DOHH2 (cell line): Measurements from ENCODE around the gene TACC2.
"Not testable (repeated sequence)": the region's sequence is repeated elsewhere in the genome, so short reads cannot be mapped to it uniquely, and the experiment has no call there.

Experiments used
- H3F3A ChIP-seq: fragments of 200-600 bp; sonication (generic), shearing (Covaris generic); 2 replicates; pipeline ENCODE4 v1.6.0; 2016; ENCODE audit warnings: antibody characterized with exemption, mild to moderate bottlenecking; ENCODE audit not compliant: control insufficient read depth, insufficient read depth
- H3K27ac ChIP-seq: fragments of 200-600 bp; sonication (generic); 2 replicates; pipeline ENCODE4 v1.5.1; 2014; ENCODE audit warnings: low read depth, mild to moderate bottlenecking, low read length, moderate library complexity
- H3K27me3 ChIP-seq: fragments of 200-600 bp; sonication (generic); 2 replicates; pipeline ENCODE4 v1.6.1; 2014; ENCODE audit warnings: mild to moderate bottlenecking, low read length, mixed read lengths; ENCODE audit not compliant: control insufficient read depth
- H3K36me3 ChIP-seq: fragments of 200-600 bp; sonication (generic); 2 replicates; pipeline ENCODE4 v1.6.1; 2014; ENCODE audit warnings: mild to moderate bottlenecking, low read length, moderate library complexity, mixed read lengths; ENCODE audit not compliant: control insufficient read depth
- H3K4me1 ChIP-seq: fragments of 200-600 bp; sonication (generic); 2 replicates; pipeline ENCODE4 v1.6.1; 2014; ENCODE audit warnings: mild to moderate bottlenecking, low read length, mixed read lengths; ENCODE audit not compliant: control insufficient read depth
- H3K4me2 ChIP-seq: fragments of 200-600 bp; sonication (generic); 2 replicates; pipeline ENCODE4 v1.6.0; 2014; ENCODE audit warnings: mild to moderate bottlenecking, low read length, moderate library complexity
- H3K4me3 ChIP-seq: fragments of 200-600 bp; sonication (generic); 2 replicates; pipeline ENCODE4 v1.5.1; 2014; ENCODE audit warnings: mild to moderate bottlenecking, low read length, mixed read lengths
- H3K79me2 ChIP-seq: fragments of 200-600 bp; sonication (generic); 2 replicates; pipeline ENCODE4 v1.6.1; 2014; ENCODE audit warnings: mild to moderate bottlenecking, low read length, mixed read lengths; ENCODE audit not compliant: control insufficient read depth
- H3K9me2 ChIP-seq: fragments of 200-600 bp; sonication (generic); replicated peaks from 2 replicates; pipeline ENCODE4 v1.6.1; 2014; ENCODE audit warnings: mild to moderate bottlenecking, low read length, mixed read lengths; ENCODE audit not compliant: control insufficient read depth
- H3K9me3 ChIP-seq: fragments of 200-600 bp; sonication (generic); 2 replicates; pipeline ENCODE4 v1.6.1; 2014; ENCODE audit warnings: antibody characterized with exemption, low read length, mixed read lengths; ENCODE audit not compliant: control insufficient read depth, insufficient read depth
- H4K20me1 ChIP-seq: fragments of 200-600 bp; sonication (generic); 2 replicates; pipeline ENCODE4 v1.6.0; 2014; ENCODE audit warnings: low read depth, mild to moderate bottlenecking, antibody characterized with exemption, low read length, moderate library complexity; ENCODE audit not compliant: control insufficient read depth, insufficient read depth
- CTCF ChIP-seq: fragments of 200-600 bp; sonication (generic); IDR thresholded peaks from one replicate; pipeline ENCODE4 v1.5.1; 2014; ENCODE audit warnings: antibody characterized with exemption, mild to moderate bottlenecking, low read depth, low read length; ENCODE audit not compliant: poor library complexity, severe bottlenecking
- EZH2phosphoT487 ChIP-seq: fragments of 200-600 bp; sonication (generic); IDR thresholded peaks from 2 replicates; pipeline ENCODE4 v1.6.1; 2017; ENCODE audit warnings: borderline replicate concordance, mild to moderate bottlenecking, antibody characterized with exemption, low read length, moderate library complexity, mixed read lengths

The TACC2 gene

GRCh38 chr10:122073508-122073907 is 84.5 kb downstream of the TACC2 start:
- Histone ChIP-seq H3F3A (no peaks in the 10 kb centered on the region), H3K9me2 (no peaks in the 10 kb centered on the region), H3K4me1 (no peaks in the 10 kb centered on the region), H4K20me1 (no peaks in the 10 kb centered on the region), H3K27ac (no peak overlapping the region), H3K4me2 (no peak overlapping the region), H3K36me3 (no peaks in the 10 kb centered on the region), H3K27me3 (no peaks in the 10 kb centered on the region), H3K9me3 (no peaks in the 10 kb centered on the region), H3K79me2 (no peaks in the 10 kb centered on the region), H3K4me3 (no peak overlapping the region)
- no peak for TF ChIP-seq CTCF
- TF ChIP-seq EZH2phosphoT487, result no peak

DNA sequence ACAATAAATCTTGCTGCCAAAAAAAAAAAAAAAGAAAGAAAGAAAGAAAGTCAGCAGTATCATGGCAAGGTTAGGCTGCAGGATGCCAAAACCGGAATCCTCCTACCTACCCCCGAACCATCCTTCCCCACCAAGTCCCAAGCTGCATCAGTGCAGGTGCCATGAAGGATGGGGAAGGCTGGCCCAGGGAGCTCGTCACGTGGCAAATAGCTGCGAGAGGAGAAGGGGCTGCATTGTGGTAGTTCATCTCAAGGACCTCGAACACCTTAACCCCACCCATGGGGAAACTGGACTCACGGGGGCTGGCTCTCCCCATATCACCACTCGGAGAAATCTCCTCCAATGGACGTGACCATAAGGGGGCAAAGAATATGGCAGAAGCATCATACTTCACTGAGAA is 86.2 kb downstream of the TACC2 start:
- Histone ChIP-seq H4K20me1 (no peaks in the 10 kb centered on the region), H3K36me3 (no peaks in the 10 kb centered on the region), H3F3A (no peaks in the 10 kb centered on the region), H3K27ac (no peak overlapping the region), H3K79me2 (no peaks in the 10 kb centered on the region), H3K9me2 (no peaks in the 10 kb centered on the region), H3K4me1 (no peaks in the 10 kb centered on the region), H3K4me3 (no peak overlapping the region), H3K27me3 (no peaks in the 10 kb centered on the region), H3K4me2 (no peak overlapping the region), H3K9me3 (no peaks in the 10 kb centered on the region)
- no peak for TF ChIP-seq EZH2phosphoT487
- TF ChIP-seq CTCF, result no peak

- H4K20me1 ChIP-seq, H3K4me3 ChIP-seq, H3F3A ChIP-seq, H3K9me2 ChIP-seq, H3K36me3 ChIP-seq, H3K4me1 ChIP-seq, H3K27ac ChIP-seq, H3K9me3 ChIP-seq, H3K27me3 ChIP-seq, H3K79me2 ChIP-seq, H3K4me2 ChIP-seq: not testable (repeated sequence)
Observed at GRCh38 chr10:122075876-122076275, 86.9 kb downstream of the TACC2 start.

GRCh38 chr10:122077311-122077875 is 88.4 kb downstream of the TACC2 start:
- Histone ChIP-seq H3K27ac (no peak overlapping the region), H3K9me2 (no peaks in the 10 kb centered on the region)
- no peak for TF ChIP-seq CTCF

More at GRCh38 chr10:122077311-122077875, 88.4 kb downstream of the TACC2 start:
- Histone ChIP-seq H3K9me3 (no peaks in the 10 kb centered on the region), H3K79me2 (no peaks in the 10 kb centered on the region), H3K27me3 (no peaks in the 10 kb centered on the region), H3K4me1 (no peaks in the 10 kb centered on the region), H3F3A (no peaks in the 10 kb centered on the region), H4K20me1 (no peaks in the 10 kb centered on the region), H3K36me3 (no peaks in the 10 kb centered on the region), H3K4me2 (no peak overlapping the region), H3K4me3 (no peak overlapping the region)
